GM12864 (cell line): ENCODE results near the gene TYW1B.
"Not testable (repeated sequence)": the region's sequence is repeated elsewhere in the genome, so short reads cannot be mapped to it uniquely, and the experiment has no call there.

Source experiments
- DNase-seq: peaks from one replicate; pipeline ENCODE4 v3.0.0-alpha.2; 2011; ENCODE audit warnings: low read depth
- H3K4me3 ChIP-seq: 2 replicates; pipeline ENCODE4 v1.5.1; 2011; ENCODE audit warnings: mild to moderate bottlenecking, low read depth, low read length, control low read depth
- CTCF ChIP-seq: IDR thresholded peaks from 2 replicates; pipeline ENCODE4 v1.5.1; 2011; ENCODE audit warnings: low read depth, mild to moderate bottlenecking, moderate library complexity, low read length, control low read depth, inconsistent platforms; ENCODE audit errors: missing control alignments

Gene TYW1B

GRCh38 chr7:72760602-72761001, 67.4 kb downstream of the TYW1B start:
- no peak for DNase-seq
- no peak for TF ChIP-seq CTCF
- H3K4me3 ChIP-seq, result no peak overlapping the region

GRCh38 chr7:72754312-72754711, 73.7 kb downstream of the TYW1B start:
- no peak for TF ChIP-seq CTCF
- no peak overlapping the region for H3K4me3 ChIP-seq
- no peak for DNase-seq

GRCh38 chr7:72753781-72754180, 74.2 kb downstream of the TYW1B start:
- DNase-seq, result no peak
- no peak for TF ChIP-seq CTCF

GRCh38 chr7:72753229-72753628, 74.8 kb downstream of the TYW1B start:
- not testable (repeated sequence) for H3K4me3 ChIP-seq, DNase-seq

More at GRCh38 chr7:72753781-72754180, 74.2 kb downstream of the TYW1B start:
- no peak overlapping the region for H3K4me3 ChIP-seq

GRCh38 chr7:72751978-72752377, 76.0 kb downstream of the TYW1B start:
- no peak for DNase-seq

GRCh38 chr7:72751378-72751777, 76.6 kb downstream of the TYW1B start:
- no peak for TF ChIP-seq CTCF

More at GRCh38 chr7:72751978-72752377, 76.0 kb downstream of the TYW1B start:
- H3K4me3 ChIP-seq, result no peak overlapping the region
- peak; percentile 5 for TF ChIP-seq CTCF

GRCh38 chr7:72748649-72749048, 79.4 kb downstream of the TYW1B start:
- H3K4me3 ChIP-seq, DNase-seq: not testable (repeated sequence)

More at GRCh38 chr7:72751378-72751777, 76.6 kb downstream of the TYW1B start:
- no peak overlapping the region for H3K4me3 ChIP-seq
- DNase-seq, result no peak

- not testable (repeated sequence) for DNase-seq, H3K4me3 ChIP-seq
Measured at GRCh38 chr7:72744244-72744926, 83.6 kb downstream of the TYW1B start.

- not testable (repeated sequence) for H3K4me3 ChIP-seq, DNase-seq
Measured at GRCh38 chr7:72743801-72744200, 84.2 kb downstream of the TYW1B start.

- DNase-seq, H3K4me3 ChIP-seq: not testable (repeated sequence)
Measured at GRCh38 chr7:72739716-72740115, 88.3 kb downstream of the TYW1B start.

DNA sequence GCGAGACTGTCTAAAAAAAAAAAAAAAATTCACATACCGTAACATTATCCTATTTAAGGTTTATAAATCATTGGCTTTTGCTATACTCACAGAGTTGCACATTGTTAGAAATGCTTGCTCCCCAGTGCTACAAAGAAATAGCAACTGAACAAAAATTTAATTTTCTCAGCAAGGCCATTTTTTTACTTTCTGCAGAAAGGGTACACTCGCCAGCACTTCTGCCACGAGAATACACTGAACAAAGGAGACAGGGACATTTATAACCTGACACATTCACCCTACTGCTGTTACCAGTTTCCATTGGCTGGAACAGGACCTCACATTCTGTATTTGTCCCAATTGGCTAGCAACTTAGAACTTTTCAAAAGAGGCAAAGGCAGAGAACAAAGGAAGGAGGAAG, 92.1 kb downstream of the TYW1B start:
- not testable (repeated sequence) for H3K4me3 ChIP-seq, DNase-seq

DNA sequence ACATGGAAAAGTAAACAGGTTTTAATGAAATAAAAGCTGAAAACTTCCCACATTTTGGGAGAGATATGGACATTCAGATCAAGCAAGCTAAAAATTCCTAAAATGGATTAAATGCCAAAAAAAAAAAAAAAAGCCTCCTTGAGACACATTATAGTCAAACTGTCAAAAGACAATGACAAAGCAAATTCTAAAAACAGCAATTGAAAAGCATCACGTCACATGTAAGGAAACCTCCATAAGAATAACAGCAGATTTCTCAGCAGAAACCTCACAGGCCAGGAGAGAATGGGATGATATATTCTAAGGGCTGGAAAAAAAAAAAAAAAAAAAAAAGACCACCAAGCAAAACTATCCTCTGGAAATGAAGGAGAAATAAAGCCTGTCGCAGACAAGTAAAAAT, 97.2 kb downstream of the TYW1B start:
- not testable (repeated sequence) for H3K4me3 ChIP-seq, DNase-seq

GRCh38 chr7:72730384-72730783, 97.6 kb downstream of the TYW1B start:
- not testable (repeated sequence) for H3K4me3 ChIP-seq, DNase-seq
